ENCODE data around the gene FN3K.
"Not testable (repeated sequence)": the region's sequence is repeated elsewhere in the genome, so short reads cannot be mapped to it uniquely, and the experiment has no call there.

FN3K gene

DNA sequence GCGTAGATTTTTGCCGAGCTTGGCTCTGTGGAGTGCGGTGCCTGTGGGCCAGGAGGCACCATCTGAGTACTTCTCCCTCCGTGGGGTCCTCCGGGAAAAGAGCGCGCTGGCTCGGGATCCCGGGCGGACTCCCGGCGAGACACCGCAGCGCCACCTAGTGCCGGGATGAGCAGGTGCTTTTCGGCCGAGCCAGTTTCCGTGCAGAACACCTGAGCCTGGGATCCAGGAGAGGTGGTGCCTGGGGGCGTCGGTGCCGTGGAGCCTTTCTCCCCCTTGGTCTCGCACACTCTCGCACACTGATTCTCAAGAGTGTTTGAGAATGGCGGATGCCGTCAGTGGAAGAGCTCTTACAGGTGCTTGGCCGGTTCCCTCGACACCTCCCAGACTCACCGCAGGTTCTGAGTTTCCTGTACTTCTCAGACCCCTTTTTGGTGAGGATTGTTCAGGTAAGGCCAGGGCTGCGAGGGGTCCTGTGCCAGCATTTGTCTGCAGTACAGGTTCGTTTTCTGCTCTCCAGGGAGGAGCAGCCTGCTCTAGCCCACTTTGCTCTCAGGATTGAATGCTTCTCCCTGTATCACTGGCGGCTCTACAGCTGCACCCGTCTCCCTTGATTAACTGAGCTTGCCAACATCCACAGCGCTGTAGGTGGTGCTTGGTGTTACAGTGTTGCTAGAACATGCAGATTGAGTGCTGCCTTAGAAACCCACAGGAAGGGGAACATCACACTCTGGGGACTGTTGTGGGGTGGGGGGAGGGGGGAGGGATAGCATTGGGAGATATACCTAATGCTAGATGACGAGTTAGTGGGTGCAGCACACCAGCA, 39.8 kb downstream of the FN3K start:
- TF ChIP-seq, protein P1, sequence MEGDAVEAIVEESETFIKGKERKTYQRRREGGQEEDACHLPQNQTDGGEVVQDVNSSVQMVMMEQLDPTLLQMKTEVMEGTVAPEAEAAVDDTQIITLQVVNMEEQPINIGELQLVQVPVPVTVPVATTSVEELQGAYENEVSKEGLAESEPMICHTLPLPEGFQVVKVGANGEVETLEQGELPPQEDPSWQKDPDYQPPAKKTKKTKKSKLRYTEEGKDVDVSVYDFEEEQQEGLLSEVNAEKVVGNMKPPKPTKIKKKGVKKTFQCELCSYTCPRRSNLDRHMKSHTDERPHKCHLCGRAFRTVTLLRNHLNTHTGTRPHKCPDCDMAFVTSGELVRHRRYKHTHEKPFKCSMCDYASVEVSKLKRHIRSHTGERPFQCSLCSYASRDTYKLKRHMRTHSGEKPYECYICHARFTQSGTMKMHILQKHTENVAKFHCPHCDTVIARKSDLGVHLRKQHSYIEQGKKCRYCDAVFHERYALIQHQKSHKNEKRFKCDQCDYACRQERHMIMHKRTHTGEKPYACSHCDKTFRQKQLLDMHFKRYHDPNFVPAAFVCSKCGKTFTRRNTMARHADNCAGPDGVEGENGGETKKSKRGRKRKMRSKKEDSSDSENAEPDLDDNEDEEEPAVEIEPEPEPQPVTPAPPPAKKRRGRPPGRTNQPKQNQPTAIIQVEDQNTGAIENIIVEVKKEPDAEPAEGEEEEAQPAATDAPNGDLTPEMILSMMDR (IDR thresholded peaks at IDR 0.05; ENCODE audit: borderline replicate concordance, control extremely low read depth, extremely low read depth, insufficient read depth, missing control alignments): peak; percentile 70
- DNase-seq (ENCODE audit: low spot score): peak; percentile 66
- in situ Hi-C loops (cut with MboI; ENCODE audit: low sequenced_read_pairs, unreplicated experiment): no loop called here

DNA sequence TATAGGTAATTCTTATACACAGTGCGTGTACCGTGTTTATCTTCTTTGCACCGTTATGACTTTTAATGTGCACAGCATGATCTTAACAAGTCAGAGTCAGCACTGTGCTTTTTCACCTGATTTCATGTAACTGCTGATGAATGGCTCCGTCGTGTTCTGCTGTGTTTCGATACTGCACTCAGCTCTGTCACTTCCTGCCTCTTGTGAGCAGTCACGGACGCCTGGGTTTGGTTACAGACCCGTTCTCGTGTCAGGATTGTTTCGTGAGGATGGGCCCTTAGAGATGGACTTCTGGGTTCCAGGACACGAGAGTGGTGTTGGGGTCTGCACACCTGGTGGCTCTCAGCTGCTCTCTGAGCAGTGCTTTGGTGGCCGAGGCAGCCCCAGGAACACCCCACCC, 41.0 kb downstream of the FN3K start:
- TF ChIP-seq, protein P1 (IDR thresholded peaks at IDR 0.05; ENCODE audit: borderline replicate concordance, control extremely low read depth, extremely low read depth, insufficient read depth, missing control alignments): no peak
- in situ Hi-C loops (cut with MboI; ENCODE audit: low sequenced_read_pairs, unreplicated experiment): no loop called here
- DNase-seq (ENCODE audit: low spot score): no peak

DNA sequence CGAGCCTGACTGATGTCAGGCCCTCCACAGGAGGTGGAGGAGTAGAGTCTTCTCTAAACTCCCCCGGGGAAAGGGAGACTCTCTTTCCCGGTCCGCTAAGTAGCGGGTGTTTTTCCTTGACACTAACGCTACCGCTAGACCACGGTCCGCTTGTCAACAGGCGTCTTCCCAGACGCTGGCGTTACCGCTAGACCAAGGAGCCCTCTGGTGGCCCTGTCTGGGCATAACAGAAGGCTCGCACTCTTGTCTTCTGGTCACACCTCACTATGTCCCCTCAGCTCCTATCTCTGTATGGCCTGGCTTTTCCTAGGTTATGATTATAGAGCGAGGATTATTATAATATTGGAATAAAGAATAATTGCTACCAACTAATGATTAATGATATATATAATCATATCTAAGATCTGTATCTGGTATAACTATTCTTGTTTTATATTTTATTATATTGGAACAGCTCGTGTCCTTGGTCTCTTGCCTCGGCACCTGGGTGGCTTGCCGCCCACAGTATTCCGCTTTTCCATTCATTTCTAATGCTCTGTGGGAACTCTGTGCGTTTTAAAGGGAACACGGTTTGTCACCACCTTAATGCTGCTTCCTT, 42.5 kb downstream of the FN3K start:
- in situ Hi-C loops (cut with MboI; ENCODE audit: low sequenced_read_pairs, unreplicated experiment); DNase-seq (ENCODE audit: low spot score): not testable (repeated sequence)

DNA sequence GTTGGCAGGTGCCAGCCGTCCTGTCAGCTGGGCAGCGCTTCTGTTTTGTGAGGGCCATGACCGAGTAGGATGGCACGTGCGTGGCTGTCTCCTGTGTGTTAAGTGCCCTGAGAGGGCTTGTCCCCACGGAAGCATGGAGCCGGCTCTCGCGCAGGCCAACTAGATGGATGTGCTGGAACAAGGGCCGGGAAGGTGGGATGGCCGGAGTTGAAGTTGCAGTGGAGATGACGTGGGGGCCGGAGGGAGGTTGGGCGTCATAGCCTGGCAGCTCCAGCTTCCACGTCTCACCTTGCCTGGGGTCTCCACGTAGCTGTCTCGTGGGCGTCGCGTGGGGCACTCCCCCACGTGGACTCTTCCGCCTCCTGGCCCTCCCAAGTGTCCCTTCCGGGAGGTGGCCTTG, 44.1 kb downstream of the FN3K start:
- in situ Hi-C loops (cut with MboI; ENCODE audit: low sequenced_read_pairs, unreplicated experiment): no loop called here
- DNase-seq (ENCODE audit: low spot score): no peak
- TF ChIP-seq, protein P1 (IDR thresholded peaks at IDR 0.05; ENCODE audit: borderline replicate concordance, control extremely low read depth, extremely low read depth, insufficient read depth, missing control alignments): no peak

DNA sequence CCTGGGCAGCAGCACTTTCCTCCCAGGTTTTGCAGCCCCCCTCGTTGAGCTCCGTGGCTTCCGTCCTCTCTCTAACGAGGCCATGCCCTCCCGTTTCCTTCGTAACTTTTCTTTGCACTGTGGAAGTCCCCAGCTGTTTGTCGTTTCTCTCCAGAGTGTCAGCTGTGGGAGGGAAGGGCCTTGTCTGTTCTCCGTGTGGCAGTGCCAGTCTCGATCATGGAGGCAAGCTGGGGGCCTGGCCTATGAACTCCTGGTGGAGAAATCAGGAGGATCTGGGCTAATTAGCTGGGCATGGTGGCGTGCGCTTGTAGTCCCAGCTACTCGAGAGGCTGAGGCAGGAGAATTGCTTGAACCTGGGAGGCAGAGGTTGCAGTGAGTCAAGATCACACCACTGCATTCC, 44.8 kb downstream of the FN3K start:
- in situ Hi-C loops (cut with MboI; ENCODE audit: low sequenced_read_pairs, unreplicated experiment): loop anchor here (10.0 kb wide), 1 partner anchor 145 kb away; no protein-coding TSS in a partner anchor
- no peak for DNase-seq (ENCODE audit: low spot score)
- TF ChIP-seq, protein P1 (IDR thresholded peaks at IDR 0.05; ENCODE audit: borderline replicate concordance, control extremely low read depth, extremely low read depth, insufficient read depth, missing control alignments): no peak

DNA sequence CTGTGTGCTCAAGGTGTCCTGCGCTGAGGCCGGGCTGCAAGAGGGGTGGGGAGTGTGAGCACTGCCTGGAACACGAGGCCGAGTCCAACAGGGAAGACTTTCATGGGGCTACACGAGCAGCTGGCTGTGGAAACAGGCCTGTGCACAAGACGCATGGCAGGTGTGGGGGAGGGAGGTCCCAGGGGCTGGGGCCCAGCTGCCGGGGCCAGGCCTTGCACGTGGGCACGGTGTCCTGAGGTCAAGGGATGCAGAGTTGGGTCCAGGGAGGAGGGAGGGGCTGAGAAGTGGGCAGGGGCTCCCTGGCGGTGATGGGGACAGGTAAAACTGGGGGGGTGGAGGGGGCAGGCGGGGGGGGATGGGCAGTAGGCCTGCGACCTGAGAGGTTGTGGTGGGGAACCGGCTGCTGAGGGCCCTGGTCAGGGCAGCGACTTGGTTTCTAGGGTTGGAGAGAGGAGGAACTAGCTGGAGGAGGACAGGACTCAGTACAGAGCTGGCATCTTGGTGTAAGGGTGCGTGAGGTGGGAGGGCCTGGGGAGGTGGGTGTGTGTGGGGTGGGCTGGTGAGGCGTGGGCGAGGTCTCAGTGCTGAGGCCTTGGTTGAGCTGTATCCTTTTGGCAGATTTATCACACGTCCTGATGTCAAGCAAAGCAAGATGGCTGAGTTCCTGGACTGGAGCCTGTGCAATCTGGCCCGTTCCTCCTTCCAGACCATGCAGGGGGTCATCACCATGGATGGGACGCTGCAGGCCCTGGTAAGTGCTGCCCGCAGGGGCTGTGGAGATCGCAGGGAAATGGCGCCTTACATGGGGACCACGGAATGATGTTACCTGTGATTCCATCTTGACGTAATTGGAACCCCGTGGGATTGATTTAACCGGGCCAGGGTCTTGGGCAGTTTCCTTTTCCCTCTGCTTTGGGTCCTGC, 45.8 kb downstream of the FN3K start:
- in situ Hi-C loops (cut with MboI; ENCODE audit: low sequenced_read_pairs, unreplicated experiment): loop anchor here (10.0 kb wide), 1 partner anchor 144 kb away; no protein-coding TSS in a partner anchor
- DNase-seq (ENCODE audit: low spot score): no peak
- TF ChIP-seq, protein P1 (IDR thresholded peaks at IDR 0.05; ENCODE audit: borderline replicate concordance, control extremely low read depth, extremely low read depth, insufficient read depth, missing control alignments): no peak

Data from GM13976 (cell line).